PC-9 (cell line): ENCODE data around the gene ANKRD10. TPM values are rescaled to one million over a fixed set of nuclear protein-coding genes. Genes with fewer than 3 reads are reported as not detected.

Experiments used
- BruUV-seq: library from RNA; stranded (reverse); fragments of 400-500 nt; replicated peaks from 2 replicates; lab custom pipeline; 2021; lab: Mats Ljungman, UMichigan
- CTCF ChIA-PET: fragments of 300-600 bp; sonication (Branson Sonifier 250); formaldehyde crosslinking; loops from one replicate; lab custom pipeline; 2022; ENCODE audit warnings: antibody characterized with exemption; lab: Charles Lee
- POLR2A ChIA-PET: fragments of 300-600 bp; sonication (Branson Sonifier 250); formaldehyde crosslinking; loops from one replicate; lab custom pipeline; 2022; ENCODE audit warnings: antibody characterized with exemption; ENCODE audit not compliant: unreplicated experiment; lab: Charles Lee
- DNase-seq, 2 experiments: peaks; one replicate each; pipeline versions ENCODE4 v3.0.0 to v3.0.0-alpha.2; 2015 to 2022; ENCODE audit warnings: mixed read lengths in 1 of 2
- H2AFZ ChIP-seq: fragments of 200-600 bp; sonication (generic); 2 replicates; pipeline ENCODE4 v1.8.1; 2017; ENCODE audit warnings: antibody characterized with exemption
- H3F3A ChIP-seq: fragments of 200-600 bp; sonication (generic); 2 replicates; pipeline ENCODE4 v1.8.1; 2017; ENCODE audit warnings: antibody characterized with exemption, mild to moderate bottlenecking, low read depth; ENCODE audit not compliant: insufficient read depth
- H3K27ac ChIP-seq: fragments of 200-600 bp; sonication (generic); 2 replicates; pipeline ENCODE4 v1.6.1; 2016; ENCODE audit warnings: mixed run types
- H3K27me3 ChIP-seq: fragments of 200-600 bp; sonication (generic); 2 replicates; pipeline ENCODE4 v1.6.1; 2016; ENCODE audit warnings: low read depth, mixed run types; ENCODE audit not compliant: insufficient read depth
- H3K36me3 ChIP-seq: fragments of 200-600 bp; sonication (generic); 2 replicates; pipeline ENCODE4 v1.6.1; 2016; ENCODE audit warnings: low read depth, mixed run types
- H3K4me1 ChIP-seq: fragments of 200-600 bp; sonication (generic); replicated peaks from 2 replicates; pipeline ENCODE4 v1.6.1; 2016; ENCODE audit warnings: mixed run types; ENCODE audit not compliant: insufficient read depth
- H3K4me2 ChIP-seq: fragments of 200-600 bp; sonication (generic); 2 replicates; pipeline ENCODE4 v1.6.1; 2017; ENCODE audit warnings: mixed run types
- H3K4me3 ChIP-seq: fragments of 200-600 bp; sonication (generic); 2 replicates; pipeline ENCODE4 v1.6.1; 2016; ENCODE audit warnings: mixed run types
- H3K79me2 ChIP-seq: fragments of 200-600 bp; sonication (generic); 2 replicates; pipeline ENCODE4 v1.6.1; 2017; ENCODE audit warnings: low read depth, mixed run types
- H3K9me2 ChIP-seq: fragments of 200-600 bp; sonication (generic); 2 replicates; pipeline ENCODE4 v1.8.1; 2017; ENCODE audit warnings: mild to moderate bottlenecking; ENCODE audit not compliant: insufficient read depth
- H3K9me3 ChIP-seq: fragments of 200-600 bp; sonication (generic); 2 replicates; pipeline ENCODE4 v1.8.1; 2016; ENCODE audit warnings: low read depth; ENCODE audit not compliant: insufficient read depth
- H4K20me1 ChIP-seq: fragments of 200-600 bp; sonication (generic); 2 replicates; pipeline ENCODE4 v1.8.1; 2017; ENCODE audit not compliant: insufficient read depth
- EZH2 ChIP-seq: fragments of 200-600 bp; sonication (generic); IDR thresholded peaks from 2 replicates; pipeline ENCODE4 v1.8.0; 2017; ENCODE audit warnings: antibody characterized with exemption, low read depth
- intact Hi-C: fragments of 100-400 bp; cut with micrococcal nuclease; formaldehyde crosslinking; loops from one replicate; pipeline ENCODE4 v1.10.0; 2022; ENCODE audit not compliant: unreplicated experiment
- total RNA-seq: library from RNA; stranded (reverse); gene quantifications from 2 replicates; pipeline ENCODE4 v1.2.3, GENCODE V29; 2021
- TF ChIP-seq, protein P1 (sequence below): fragments of 200-600 bp; sonication (generic); conservative IDR thresholded peaks from 2 replicates; pipeline ENCODE4 v1.6.1; 2017; ENCODE audit warnings: mixed run types, antibody characterized with exemption, mild to moderate bottlenecking, moderate library complexity

Gene ANKRD10
- total RNA-seq, 1 experiment from 2014 or later: 155 TPM

DNA sequence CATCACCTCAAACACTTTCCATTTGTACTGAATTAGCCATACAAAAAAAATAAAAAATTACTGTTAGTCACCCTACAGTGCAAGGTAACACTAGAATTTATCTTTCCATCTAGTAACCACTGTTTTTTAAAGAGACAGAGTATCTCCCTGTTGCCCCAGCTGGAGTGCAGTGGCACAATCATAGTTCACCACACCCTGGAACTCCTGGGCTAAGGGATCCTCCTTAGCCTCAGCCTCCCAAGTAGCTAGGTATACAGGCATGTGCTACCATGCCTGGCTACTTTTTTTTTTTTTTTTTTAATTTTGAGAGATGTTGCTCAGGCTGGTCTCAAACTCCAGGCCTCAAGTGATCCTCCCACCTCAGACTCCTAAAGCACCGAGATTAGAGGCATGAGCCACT is 17.9 kb downstream of the ANKRD10 start:
- H3K4me3 ChIP-seq: no peak overlapping the region
- H3K36me3 ChIP-seq: peaks cover 42% of the 10 kb centered on the region
- POLR2A ChIA-PET: no interaction called here
- H2AFZ ChIP-seq: no peak overlapping the region
- no peak for DNase-seq
- intact Hi-C loops: no loop called here
- no peaks in the 10 kb centered on the region for H3K9me3 ChIP-seq
- H3K79me2 ChIP-seq: peaks cover 12% of the 10 kb centered on the region
- BruUV-seq: no TSS peak
- TF ChIP-seq, protein P1, sequence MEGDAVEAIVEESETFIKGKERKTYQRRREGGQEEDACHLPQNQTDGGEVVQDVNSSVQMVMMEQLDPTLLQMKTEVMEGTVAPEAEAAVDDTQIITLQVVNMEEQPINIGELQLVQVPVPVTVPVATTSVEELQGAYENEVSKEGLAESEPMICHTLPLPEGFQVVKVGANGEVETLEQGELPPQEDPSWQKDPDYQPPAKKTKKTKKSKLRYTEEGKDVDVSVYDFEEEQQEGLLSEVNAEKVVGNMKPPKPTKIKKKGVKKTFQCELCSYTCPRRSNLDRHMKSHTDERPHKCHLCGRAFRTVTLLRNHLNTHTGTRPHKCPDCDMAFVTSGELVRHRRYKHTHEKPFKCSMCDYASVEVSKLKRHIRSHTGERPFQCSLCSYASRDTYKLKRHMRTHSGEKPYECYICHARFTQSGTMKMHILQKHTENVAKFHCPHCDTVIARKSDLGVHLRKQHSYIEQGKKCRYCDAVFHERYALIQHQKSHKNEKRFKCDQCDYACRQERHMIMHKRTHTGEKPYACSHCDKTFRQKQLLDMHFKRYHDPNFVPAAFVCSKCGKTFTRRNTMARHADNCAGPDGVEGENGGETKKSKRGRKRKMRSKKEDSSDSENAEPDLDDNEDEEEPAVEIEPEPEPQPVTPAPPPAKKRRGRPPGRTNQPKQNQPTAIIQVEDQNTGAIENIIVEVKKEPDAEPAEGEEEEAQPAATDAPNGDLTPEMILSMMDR: no peak
- TF ChIP-seq EZH2: no peak
- no peak overlapping the region for H3K4me2 ChIP-seq
- peaks cover 12% of the 10 kb centered on the region; the same call in 1 of the 2 replicates for H4K20me1 ChIP-seq
- no peaks in the 10 kb centered on the region for H3K27me3 ChIP-seq
- CTCF ChIA-PET: no interaction called here
- peaks cover 16% of the 10 kb centered on the region; the same call in 1 of the 2 replicates for H3F3A ChIP-seq
- no peak overlapping the region for H3K27ac ChIP-seq
- no peaks in the 10 kb centered on the region for H3K9me2 ChIP-seq
- H3K4me1 ChIP-seq: peaks cover 9% of the 10 kb centered on the region

DNA sequence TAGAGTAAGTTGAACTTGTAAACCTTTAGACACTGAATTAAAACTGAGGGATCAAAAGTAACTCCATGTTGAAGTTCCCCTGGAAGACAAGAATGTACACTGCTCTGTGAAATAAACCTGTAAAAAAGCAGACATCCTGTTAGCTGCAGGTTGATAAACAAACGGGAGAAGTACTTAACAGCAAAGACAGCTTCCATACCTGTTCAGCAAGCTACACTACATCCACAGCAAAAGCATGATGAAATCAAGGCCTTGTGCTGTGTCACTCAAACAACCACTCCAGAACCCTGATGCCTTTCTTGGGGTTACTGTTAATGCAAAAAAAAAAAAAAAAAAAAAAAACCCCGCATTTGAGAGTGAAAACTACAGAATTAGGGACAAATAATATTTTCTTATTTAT is 20.8 kb downstream of the ANKRD10 start:
- H3K4me1 ChIP-seq: peaks cover 9% of the 10 kb centered on the region
- CTCF ChIA-PET: interaction anchor here (0.7 kb wide), 1 partner anchor 185 kb away, joined by 19 read pairs; no protein-coding TSS in a partner anchor
- H3K27me3 ChIP-seq: no peaks in the 10 kb centered on the region
- no TSS peak for BruUV-seq
- POLR2A ChIA-PET: no interaction called here
- no peaks in the 10 kb centered on the region for H3K9me3 ChIP-seq
- H3K27ac ChIP-seq: peak overlapping the region; percentile 53
- H3K4me3 ChIP-seq: no peak overlapping the region
- H3K79me2 ChIP-seq: 0 out of 2 replicates have a peak, but pooled peaks cover 3% of the 10 kb centered on the region
- intact Hi-C loops: no loop called here
- no peaks in the 10 kb centered on the region for H3K9me2 ChIP-seq
- H3K4me2 ChIP-seq: 0 out of 2 replicates have a peak overlapping the region, but pooled peaks have one; percentile 13
- DNase-seq: peak in 1 of 2 experiments; percentile 53
- peaks cover 46% of the 10 kb centered on the region for H3K36me3 ChIP-seq
- H3F3A ChIP-seq: peaks cover 23% of the 10 kb centered on the region
- H4K20me1 ChIP-seq: peaks cover 7% of the 10 kb centered on the region; the same call in 1 of the 2 replicates
- H2AFZ ChIP-seq: no peak overlapping the region
- TF ChIP-seq, protein P1: no peak
- no peak for TF ChIP-seq EZH2

- peaks cover 9% of the 10 kb centered on the region for H3K4me1 ChIP-seq
- DNase-seq: no peak
- 0 out of 2 replicates have a peak overlapping the region, but pooled peaks have one; percentile 13 for H3K4me2 ChIP-seq
- no TSS peak for BruUV-seq
- H2AFZ ChIP-seq: no peak overlapping the region
- H3K27me3 ChIP-seq: no peaks in the 10 kb centered on the region
- ChIA-PET CTCF (interaction anchor here (0.7 kb wide), 1 partner anchor 184 kb away, joined by 19 read pairs; no protein-coding TSS in a partner anchor), POLR2A (no interaction called here)
- peaks cover 7% of the 10 kb centered on the region; the same call in 1 of the 2 replicates for H4K20me1 ChIP-seq
- peaks cover 43% of the 10 kb centered on the region; the same call in 1 of the 2 replicates for H3K36me3 ChIP-seq
- no peak overlapping the region for H3K4me3 ChIP-seq
- TF ChIP-seq, protein P1: no peak
- TF ChIP-seq EZH2: no peak
- no peaks in the 10 kb centered on the region for H3K9me3 ChIP-seq
- peaks cover 26% of the 10 kb centered on the region for H3F3A ChIP-seq
- 0 out of 2 replicates have a peak, but pooled peaks cover 3% of the 10 kb centered on the region for H3K79me2 ChIP-seq
- H3K9me2 ChIP-seq: no peaks in the 10 kb centered on the region
- intact Hi-C loops: no loop called here
- H3K27ac ChIP-seq: peak overlapping the region; percentile 53
Measured at GRCh38 chr13:110893571-110893970, 21.3 kb downstream of the ANKRD10 start.
